Loucy (cell line): ENCODE data around the gene GSG1.

Experiments
- EZH2phosphoT487 ChIP-seq: fragments of 200-600 bp; IDR thresholded peaks from 2 replicates; pipeline ENCODE4 v1.6.1; 2018; ENCODE audit warnings: antibody characterized with exemption, mild to moderate bottlenecking, moderate library complexity, borderline replicate concordance
- TF ChIP-seq, protein P1 (sequence below): fragments of 200-600 bp; sonication (generic); conservative IDR thresholded peaks from 2 replicates; pipeline ENCODE4 v1.5.1; 2014; ENCODE audit warnings: mild to moderate bottlenecking, antibody characterized with exemption, low read length

DNA sequence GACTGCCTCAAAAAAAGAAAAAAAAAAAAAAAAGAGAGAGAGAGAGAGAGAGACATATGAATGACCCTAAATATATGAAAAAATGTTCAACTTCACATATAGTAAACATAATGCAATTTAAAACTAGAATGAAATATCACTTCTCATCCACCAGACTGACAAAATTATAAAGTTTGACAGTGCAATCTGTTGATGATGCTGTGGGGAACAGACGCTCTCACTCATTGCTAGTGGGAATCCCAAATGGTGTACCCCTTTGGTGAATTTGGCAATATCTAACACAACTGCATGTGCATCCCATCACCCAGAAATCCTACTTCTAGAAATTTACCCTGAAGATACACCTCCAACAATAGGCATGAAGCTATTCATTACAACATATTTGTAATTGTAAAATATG, 2.3 kb upstream of the GSG1 start:
- TF ChIP-seq, protein P1, sequence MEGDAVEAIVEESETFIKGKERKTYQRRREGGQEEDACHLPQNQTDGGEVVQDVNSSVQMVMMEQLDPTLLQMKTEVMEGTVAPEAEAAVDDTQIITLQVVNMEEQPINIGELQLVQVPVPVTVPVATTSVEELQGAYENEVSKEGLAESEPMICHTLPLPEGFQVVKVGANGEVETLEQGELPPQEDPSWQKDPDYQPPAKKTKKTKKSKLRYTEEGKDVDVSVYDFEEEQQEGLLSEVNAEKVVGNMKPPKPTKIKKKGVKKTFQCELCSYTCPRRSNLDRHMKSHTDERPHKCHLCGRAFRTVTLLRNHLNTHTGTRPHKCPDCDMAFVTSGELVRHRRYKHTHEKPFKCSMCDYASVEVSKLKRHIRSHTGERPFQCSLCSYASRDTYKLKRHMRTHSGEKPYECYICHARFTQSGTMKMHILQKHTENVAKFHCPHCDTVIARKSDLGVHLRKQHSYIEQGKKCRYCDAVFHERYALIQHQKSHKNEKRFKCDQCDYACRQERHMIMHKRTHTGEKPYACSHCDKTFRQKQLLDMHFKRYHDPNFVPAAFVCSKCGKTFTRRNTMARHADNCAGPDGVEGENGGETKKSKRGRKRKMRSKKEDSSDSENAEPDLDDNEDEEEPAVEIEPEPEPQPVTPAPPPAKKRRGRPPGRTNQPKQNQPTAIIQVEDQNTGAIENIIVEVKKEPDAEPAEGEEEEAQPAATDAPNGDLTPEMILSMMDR: no peak
- no peak for TF ChIP-seq EZH2phosphoT487
